K562 (cell line): ENCODE measurements around the gene VIT. TPM values are rescaled to one million over a fixed set of nuclear protein-coding genes. Genes with fewer than 3 reads are reported as not detected.
"Not testable (repeated sequence)": the region's sequence is repeated elsewhere in the genome, so short reads cannot be mapped to it uniquely, and the experiment has no call there.

Experiments
- ATAC-seq: fragments of 200-7000 bp; cut with Tn5 transposase; 3 replicates; pipeline ENCODE4 v1.9.1; 2020; ENCODE audit warnings: moderate library complexity
- BruUV-seq: library from RNA; stranded (reverse); fragments of 400-500 nt; replicated peaks from 2 replicates; lab custom pipeline; 2021; lab: Mats Ljungman, UMichigan
- CTCF ChIA-PET: fragments of 300-600 bp; formaldehyde crosslinking; extraction: SDS; loops from one replicate; lab custom pipeline; 2021; ENCODE audit warnings: low intra/inter-chr PET ratio; lab: Yijun Ruan, JAX
- POLR2A ChIA-PET: fragments of 300-600, 350-650 bp; sonication (Branson Sonifier 250); formaldehyde crosslinking; extraction: SDS; loops from one replicate; lab custom pipeline; 2021; ENCODE audit warnings: antibody characterized with exemption, inconsistent platforms; lab: Yijun Ruan, JAX
- DNase-seq, 4 experiments: peaks; one replicate each; pipeline versions ENCODE4 v3.0.0 to v3.0.0-alpha.2; 2011 to 2018; ENCODE audit warnings: low spot score in 3 of 4, mixed read lengths in 3 of 4; ENCODE audit errors: extremely low read depth in 1 of 4
- FAIRE-seq: peaks from 2 replicates; lab custom pipeline; 2011; peaks lifted over from hg19 to GRCh38; lab: Jason Lieb, UNC
- H2AFZ ChIP-seq: 2 replicates; pipeline ENCODE4 v1.6.0; 2011; ENCODE audit warnings: low read depth, low read length, control low read depth, inconsistent platforms
- H3K27ac ChIP-seq: fragments of 200-600 bp; 3 replicates; pipeline ENCODE4 v1.8.0; 2011; ENCODE audit warnings: low read depth, mild to moderate bottlenecking, control low read depth, inconsistent platforms, low read length, moderate library complexity, mixed read lengths; ENCODE audit errors: extremely low read depth
- H3K27me3 ChIP-seq, 2 experiments: fragments of 300-600 bp in 1 of 2; 2 replicates in 1 of 2; 3 replicates in 1 of 2; pipeline versions ENCODE4 v1.6.0 to v1.8.0; 2011; ENCODE audit warnings: inconsistent platforms in 2 of 2, low read length in 2 of 2, mild to moderate bottlenecking in 1 of 2, mixed read lengths in 1 of 2, moderate library complexity in 1 of 2; ENCODE audit not compliant: control insufficient read depth in 2 of 2, insufficient read depth in 2 of 2
- H3K36me3 ChIP-seq: fragments of 300-600 bp; 3 replicates; pipeline ENCODE4 v1.8.0; 2011; ENCODE audit warnings: mild to moderate bottlenecking, low read length, inconsistent platforms; ENCODE audit not compliant: control insufficient read depth, insufficient read depth
- H3K4me1 ChIP-seq, 2 experiments: fragments of 200-600 bp in 1 of 2; replicated peaks in 1 of 2; 2 replicates in 1 of 2; 3 replicates in 1 of 2; pipeline versions ENCODE4 v1.5.1 to v1.8.0; 2011; ENCODE audit warnings: inconsistent platforms in 2 of 2, low read length in 2 of 2, mild to moderate bottlenecking in 1 of 2, mixed read lengths in 1 of 2, moderate library complexity in 1 of 2; ENCODE audit not compliant: control insufficient read depth in 2 of 2, insufficient read depth in 2 of 2
- H3K4me2 ChIP-seq: 2 replicates; pipeline ENCODE4 v1.6.1; 2011; ENCODE audit warnings: low read length, control low read depth, inconsistent platforms, mixed read lengths; ENCODE audit not compliant: insufficient read depth
- H3K4me3 ChIP-seq: fragments of 200-600 bp; sonication (generic), shearing (Covaris generic); 2 replicates; pipeline ENCODE4 v1.5.1; 2016; ENCODE audit warnings: control low read depth, inconsistent platforms
- H3K79me2 ChIP-seq: fragments of 200-600 bp; 3 replicates; pipeline ENCODE4 v1.8.0; 2011; ENCODE audit warnings: low read length, inconsistent platforms; ENCODE audit not compliant: control insufficient read depth, insufficient read depth
- H3K9ac ChIP-seq, 2 experiments: 2 replicates each; pipeline versions ENCODE4 v1.6.0 to v1.6.1; 2011; ENCODE audit warnings: low read depth in 2 of 2, low read length in 2 of 2, control low read depth in 1 of 2, inconsistent platforms in 1 of 2, mild to moderate bottlenecking in 1 of 2, mixed read lengths in 1 of 2; ENCODE audit not compliant: insufficient read depth in 1 of 2
- H3K9me1 ChIP-seq: one replicate; pipeline ENCODE4 v1.6.0; 2011; ENCODE audit warnings: inconsistent platforms, mild to moderate bottlenecking, low read length, moderate library complexity; ENCODE audit not compliant: control insufficient read depth, insufficient read depth
- H3K9me3 ChIP-seq: replicated peaks from 2 replicates; pipeline ENCODE4 v1.5.1; 2011; ENCODE audit warnings: low read depth, low read length, inconsistent platforms; ENCODE audit not compliant: control insufficient read depth, insufficient read depth
- H4K20me1 ChIP-seq: replicated peaks from 2 replicates; pipeline ENCODE4 v1.6.1; 2011; ENCODE audit warnings: low read length, inconsistent platforms, mixed read lengths; ENCODE audit not compliant: control insufficient read depth, insufficient read depth
- ARHGAP35 ChIP-seq: fragments of 450-650 bp; IDR thresholded peaks from 2 replicates; pipeline ENCODE4 v1.6.1; 2018; ENCODE audit not compliant: partially characterized antibody
- HMBOX1 ChIP-seq: sonication (generic); IDR thresholded peaks from 2 replicates; pipeline ENCODE4 v1.6.1; 2016
- KAT2B ChIP-seq: IDR thresholded peaks from one replicate; pipeline ENCODE4 v1.6.1; 2012; ENCODE audit warnings: low read depth, mild to moderate bottlenecking, control low read depth, inconsistent platforms, low read length, moderate library complexity
- PKNOX1 ChIP-seq: fragments of 450-650 bp; IDR thresholded peaks from 2 replicates; pipeline ENCODE4 v1.6.1; 2016
- SMAD4 ChIP-seq: fragments of 250-450 bp; sonication (Bioruptor Pico); conservative IDR thresholded peaks from 2 replicates; pipeline ENCODE4 v1.8.0; 2021; ENCODE audit warnings: inconsistent platforms, mild to moderate bottlenecking, moderate library complexity
- ZBTB1 ChIP-seq: sonication (generic); formaldehyde crosslinking; IDR thresholded peaks from 2 replicates; pipeline ENCODE4 v1.8.1; 2023; ENCODE audit warnings: missing genetic modification reagents, low read depth, mild to moderate bottlenecking, borderline replicate concordance
- ZNF12 ChIP-seq: sonication (generic); formaldehyde crosslinking; IDR thresholded peaks from 2 replicates; pipeline ENCODE4 v1.4.0; 2020; ENCODE audit warnings: mild to moderate bottlenecking, missing genetic modification reagents
- WGBS: fragments of 100-300 bp; shearing (Covaris generic); methylation state at CpG from one replicate; pipeline ENCODE4 v1.1.6; 2016; ENCODE audit warnings: low coverage, mixed read lengths; ENCODE audit not compliant: insufficient coverage; ENCODE audit errors: missing lambda C conversion rate; 5-methylcytosine and 5-hydroxymethylcytosine counted together
- in situ Hi-C: fragments of 300-500 bp; cut with MboI; formaldehyde crosslinking; loops from 4 replicates; pipeline ENCODE4 v1.15.0; 2018; ENCODE audit warnings: inconsistent platforms, mixed read lengths
- intact Hi-C: fragments of 100-400 bp; cut with micrococcal nuclease; formaldehyde crosslinking; loops from 2 replicates; pipeline ENCODE4 v1.14.2; 2022
- polyA plus RNA-seq, 8 experiments: library from polyadenylated mRNA; depleted of rRNA in 4 of 8; stranded (reverse) in 5 of 8; unstranded in 3 of 8; fragments of >200 nt; fragmentation: Nextera tagmentation in 2 of 8; fragmentation: Illumina TruSeq in 1 of 8; extraction: Ambion mirVana in 2 of 8; extraction: Trizol in 1 of 8; gene quantifications; 2 replicates each; pipeline versions ENCODE4 v1.2.1 to v1.2.3, GENCODE V29; 2011 to 2014; ENCODE audit warnings: inconsistent platforms in 1 of 8, missing spikeins in 1 of 8
- total RNA-seq, 7 experiments: library from RNA; depleted of rRNA in 6 of 7; stranded (reverse); fragments of >200 nt in 6 of 7; fragmentation: Illumina TruSeq in 2 of 7; extraction: Trizol in 2 of 7; gene quantifications; 2 replicates each; pipeline versions ENCODE4 v1.2.1 to v1.2.3, GENCODE V29; 2011 to 2021; ENCODE audit warnings: low replicate concordance in 1 of 7
- TF ChIP-seq, protein P1 (sequence below): sonication (generic); formaldehyde crosslinking; IDR thresholded peaks from 2 replicates; pipeline ENCODE4 v1.9.0; 2022; ENCODE audit warnings: mild to moderate bottlenecking, missing genetic modification reagents
- TF ChIP-seq, protein P2 (sequence below): fragments of 450-650 bp; IDR thresholded peaks from 2 replicates; pipeline ENCODE4 v1.7.0; 2016; ENCODE audit warnings: borderline replicate concordance

Gene VIT
- total and polyA plus RNA-seq, 9 of the 15 experiments (the other 6 are each of a cell fraction or from before 2014, with no cell fraction given): not detected

DNA sequence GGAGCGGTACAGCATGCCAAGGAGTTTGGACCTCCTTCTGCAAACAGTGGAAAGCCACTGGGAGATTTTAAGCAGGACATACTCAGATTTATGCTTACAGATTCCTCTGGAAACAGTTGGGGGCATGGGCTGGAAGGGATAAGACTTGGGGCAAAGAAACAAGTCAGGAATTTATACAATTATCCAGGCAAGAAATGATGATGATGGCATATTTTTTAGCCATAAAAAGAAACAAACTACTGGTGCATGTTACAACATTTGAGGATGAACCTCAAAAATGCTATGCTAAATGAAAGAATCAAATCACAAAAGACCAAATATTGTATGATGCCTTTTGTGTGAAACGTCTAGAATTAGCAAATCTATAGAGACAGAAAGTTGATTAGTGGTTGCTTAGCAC, 13.5 kb upstream of the VIT start:
- Histone ChIP-seq H3K4me2 (no peak overlapping the region), H3K36me3 (no peaks in the 10 kb centered on the region), H4K20me1 (no peaks in the 10 kb centered on the region), H2AFZ (no peak overlapping the region), H3K79me2 (no peaks in the 10 kb centered on the region), H3K9ac (no peak overlapping the region), H3K27ac (no peak overlapping the region), H3K4me3 (no peak overlapping the region), H3K4me1 (no peaks in the 10 kb centered on the region), H3K27me3 (no peaks in the 10 kb centered on the region), H3K9me3 (no peaks in the 10 kb centered on the region), H3K9me1 (no peaks in the 10 kb centered on the region)
- FAIRE-seq: no peak
- intact Hi-C loops: no loop called here
- ChIA-PET POLR2A (no interaction called here), CTCF (no interaction called here)
- in situ Hi-C loops: no loop called here
- BruUV-seq: no TSS peak
- 0% methylated on average over 2 of the region's 2 CpGs for WGBS
- TF ChIP-seq, protein P1, sequence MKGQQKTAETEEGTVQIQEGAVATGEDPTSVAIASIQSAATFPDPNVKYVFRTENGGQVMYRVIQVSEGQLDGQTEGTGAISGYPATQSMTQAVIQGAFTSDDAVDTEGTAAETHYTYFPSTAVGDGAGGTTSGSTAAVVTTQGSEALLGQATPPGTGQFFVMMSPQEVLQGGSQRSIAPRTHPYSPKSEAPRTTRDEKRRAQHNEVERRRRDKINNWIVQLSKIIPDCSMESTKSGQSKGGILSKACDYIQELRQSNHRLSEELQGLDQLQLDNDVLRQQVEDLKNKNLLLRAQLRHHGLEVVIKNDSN (CRISPR knock-in tag): no peak
- no peak for TF ChIP-seq ZBTB1 (CRISPR knock-in tag)
- TF ChIP-seq ZNF12 (CRISPR knock-in tag): no peak
- no peak for TF ChIP-seq SMAD4
- TF ChIP-seq, protein P2, sequence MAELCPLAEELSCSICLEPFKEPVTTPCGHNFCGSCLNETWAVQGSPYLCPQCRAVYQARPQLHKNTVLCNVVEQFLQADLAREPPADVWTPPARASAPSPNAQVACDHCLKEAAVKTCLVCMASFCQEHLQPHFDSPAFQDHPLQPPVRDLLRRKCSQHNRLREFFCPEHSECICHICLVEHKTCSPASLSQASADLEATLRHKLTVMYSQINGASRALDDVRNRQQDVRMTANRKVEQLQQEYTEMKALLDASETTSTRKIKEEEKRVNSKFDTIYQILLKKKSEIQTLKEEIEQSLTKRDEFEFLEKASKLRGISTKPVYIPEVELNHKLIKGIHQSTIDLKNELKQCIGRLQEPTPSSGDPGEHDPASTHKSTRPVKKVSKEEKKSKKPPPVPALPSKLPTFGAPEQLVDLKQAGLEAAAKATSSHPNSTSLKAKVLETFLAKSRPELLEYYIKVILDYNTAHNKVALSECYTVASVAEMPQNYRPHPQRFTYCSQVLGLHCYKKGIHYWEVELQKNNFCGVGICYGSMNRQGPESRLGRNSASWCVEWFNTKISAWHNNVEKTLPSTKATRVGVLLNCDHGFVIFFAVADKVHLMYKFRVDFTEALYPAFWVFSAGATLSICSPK: no peak
- no peak for TF ChIP-seq PKNOX1
- TF ChIP-seq KAT2B: no peak
- no peak for TF ChIP-seq HMBOX1
- no peak for TF ChIP-seq ARHGAP35
- ATAC-seq: no peak
- DNase-seq: no peak

DNA sequence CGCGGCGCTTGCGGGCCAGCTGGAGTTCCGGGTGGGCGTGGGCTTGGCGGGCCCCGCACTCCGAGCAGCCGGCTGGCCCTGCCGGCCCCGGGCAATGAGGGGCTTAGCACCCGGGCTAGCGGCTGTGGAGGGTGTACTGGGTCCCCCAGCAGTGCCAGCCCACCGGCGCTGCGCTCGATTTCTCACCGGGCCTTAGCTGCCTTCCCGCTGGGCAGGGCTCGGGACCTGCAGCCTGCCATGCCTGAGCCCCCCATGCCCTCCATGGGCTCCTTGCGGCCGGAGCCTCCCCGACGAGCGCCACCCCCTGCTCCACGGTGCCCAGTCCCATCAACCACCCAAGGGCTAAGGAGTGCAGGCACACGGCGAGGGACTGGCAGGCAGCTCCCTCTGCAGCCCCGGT, 8.2 kb upstream of the VIT start:
- H3K27me3 ChIP-seq, H3K9ac ChIP-seq, H3K4me3 ChIP-seq, BruUV-seq, H3K9me1 ChIP-seq, FAIRE-seq, H3K4me1 ChIP-seq, H2AFZ ChIP-seq, H4K20me1 ChIP-seq, H3K79me2 ChIP-seq, intact Hi-C loops, ATAC-seq, POLR2A ChIA-PET, H3K27ac ChIP-seq, CTCF ChIA-PET, H3K36me3 ChIP-seq, in situ Hi-C loops, H3K9me3 ChIP-seq, H3K4me2 ChIP-seq, DNase-seq: not testable (repeated sequence)
- WGBS: 38% methylated on average over 24 of the region's 30 CpGs
